ENCODE results near the gene DTYMK. TPM values are rescaled to one million over a fixed set of nuclear protein-coding genes. Genes with fewer than 3 reads are reported as not detected.
A peak's percentile ranks its signal among the peaks of the same experiment; 100 is the strongest.
"Not testable (repeated sequence)": the region's sequence is repeated elsewhere in the genome, so short reads cannot be mapped to it uniquely, and the experiment has no call there.

The DTYMK gene
- total and polyA plus RNA-seq, 10 of the 15 experiments (the other 5 are each of a cell fraction or from before 2014, with no cell fraction given): 7.0 to 220 (median 59.3) TPM

- ChIA-PET SMC1A (ENCODE audit: uncharacterized antibody, unreplicated experiment) (interaction anchor here (1.2 to 2.7 kb wide), 3 partner anchors 45 to 514 kb away, joined by 3 to 11 read pairs (median 4); no protein-coding TSS in a partner anchor), POLR2A (interaction anchor here (3.2 kb wide), 1 partner anchor 31 kb away, joined by 19 read pairs; the partner anchor contains the start of gene ING5), CTCF (interaction anchor here (0.7 to 2.7 kb wide), 4 partner anchors 30 to 146 kb away, joined by 3 to 10 read pairs (median 6); partner anchors contain the start of gene ING5), RAD21 (ENCODE audit: unreplicated experiment) (interaction anchor here (1.0 to 2.9 kb wide), 5 partner anchors 30 to 144 kb away, joined by 3 to 14 read pairs (median 5); partner anchors contain the start of genes DTYMK and ING5)
- H3K9ac ChIP-seq (ENCODE audit: control insufficient read depth, insufficient read depth, low read length); H3K27me3 ChIP-seq (replicated peaks in 1 of 2; ENCODE audit: control insufficient read depth in 2 of 2, insufficient read depth in 2 of 2, low read length in 1 of 2); H3K4me3 ChIP-seq; H3K36me3 ChIP-seq (ENCODE audit: control insufficient read depth in 2 of 2, insufficient read depth in 2 of 2, low read length in 1 of 2); FAIRE-seq; in situ Hi-C loops (cut with MboI); H3K27ac ChIP-seq (ENCODE audit: control insufficient read depth, insufficient read depth); H3K9me3 ChIP-seq (replicated peaks; ENCODE audit: control insufficient read depth, insufficient read depth, low read length); H4K20me1 ChIP-seq (ENCODE audit: control insufficient read depth, insufficient read depth); H3K79me2 ChIP-seq (ENCODE audit: control insufficient read depth, insufficient read depth, low read length); H3K4me1 ChIP-seq (ENCODE audit: control insufficient read depth, insufficient read depth, low read length); ATAC-seq; BruUV-seq (replicated peaks): not testable (repeated sequence)
- Histone ChIP-seq H2AFZ (ENCODE audit: control insufficient read depth, low read depth, low read length) (peak overlapping the region; percentile 28; the same call in 1 of the 2 replicates), H3K4me2 (ENCODE audit: control insufficient read depth, insufficient read depth) (0 out of 2 replicates have a peak overlapping the region, but pooled peaks have one; percentile 42)
- peak; percentile 39 for DNase-seq (ENCODE audit: low read depth, low spot score)
- 11% methylated on average over 24 of the region's 26 CpGs for WGBS (ENCODE audit: insufficient coverage, insufficient replicate concordance, low lambda C conversion rate, missing lambda C conversion rate)
- intact Hi-C loops (cut with micrococcal nuclease; ENCODE audit: unreplicated experiment): loop anchor here (2.0 to 10.0 kb wide), 3 partner anchors 30 to 112 kb away; partner anchors contain the start of genes DTYMK and ING5
- peak; percentile 53 for TF ChIP-seq BCL3 (IDR thresholded peaks at IDR 0.05; ENCODE audit: borderline replicate concordance, insufficient read depth, low read depth, low read length, poor library complexity, severe bottlenecking)
- peak; percentile 38; the same call in 1 of the 2 replicates for TF ChIP-seq CREM (IDR thresholded peaks at IDR 0.05; ENCODE audit: low read depth)
- TF ChIP-seq MEF2B (IDR thresholded peaks at IDR 0.05; ENCODE audit: partially characterized antibody, poor library complexity, severe bottlenecking): peak; percentile 90
- TF ChIP-seq BCL11A (IDR thresholded peaks at IDR 0.05; ENCODE audit: low read depth, low read length): peak; percentile 32; the same call in 1 of the 2 replicates
- peak; percentile 95 for TF ChIP-seq PAX5 (IDR thresholded peaks at IDR 0.05; ENCODE audit: borderline replicate concordance, low read depth, low read length)
- peak; percentile 11 to 29 (median 27); a peak in 3 of 6 replicates for TF ChIP-seq CTCF (IDR thresholded peaks at IDR 0.05 in 2 of 3, conservative IDR thresholded peaks at IDR 0.05 in 1 of 3; ENCODE audit: control insufficient read depth in 2 of 3, extremely low read depth in 1 of 3, insufficient read depth in 1 of 3, low read depth in 3 of 3, low read length in 3 of 3)
- 0 out of 2 replicates have a peak, but pooled peaks have one; percentile 29 for TF ChIP-seq NR2F1 (conservative IDR thresholded peaks at IDR 0.05)
- peak; percentile 66 to 69 for TF ChIP-seq IKZF2 (IDR thresholded peaks at IDR 0.05)
- peak; percentile 56; the same call in 1 of the 2 replicates for TF ChIP-seq MTA2 (IDR thresholded peaks at IDR 0.05; ENCODE audit: low read depth)
- TF ChIP-seq BHLHE40 (IDR thresholded peaks at IDR 0.05; ENCODE audit: borderline replicate concordance in 1 of 2, low read depth in 2 of 2, low read length in 1 of 2): peak in 1 of 2 experiments; percentile 69; a peak in 1 of 4 replicates
- peak; percentile 61; the same call in 1 of the 2 replicates for TF ChIP-seq TCF12 (IDR thresholded peaks at IDR 0.05; ENCODE audit: low read depth, low read length)
- TF ChIP-seq NBN (IDR thresholded peaks at IDR 0.05): peak; percentile 57; the same call in 1 of the 2 replicates
- peak; percentile 58; the same call in 1 of the 2 replicates for TF ChIP-seq RELB (IDR thresholded peaks at IDR 0.05; ENCODE audit: low read depth)
- TF ChIP-seq RAD21 (IDR thresholded peaks at IDR 0.05; ENCODE audit: insufficient read depth, low read depth, low read length): peak; percentile 32; the same call in 1 of the 2 replicates
- peak; percentile 60; the same call in 1 of the 2 replicates for TF ChIP-seq EED (IDR thresholded peaks at IDR 0.05; ENCODE audit: low read depth)
- 0 out of 2 replicates have a peak, but pooled peaks have one; percentile 27 for TF ChIP-seq CREB1 (IDR thresholded peaks at IDR 0.05; ENCODE audit: low read depth)
- peak; percentile 90 for TF ChIP-seq ATF7 (IDR thresholded peaks at IDR 0.05; ENCODE audit: low read depth)
Measured at GRCh38 chr2:241732513-241733186, 46.0 kb upstream of the DTYMK start.

Data from GM12878 (cell line).